ENCODE data around the gene NFX1.

DNA sequence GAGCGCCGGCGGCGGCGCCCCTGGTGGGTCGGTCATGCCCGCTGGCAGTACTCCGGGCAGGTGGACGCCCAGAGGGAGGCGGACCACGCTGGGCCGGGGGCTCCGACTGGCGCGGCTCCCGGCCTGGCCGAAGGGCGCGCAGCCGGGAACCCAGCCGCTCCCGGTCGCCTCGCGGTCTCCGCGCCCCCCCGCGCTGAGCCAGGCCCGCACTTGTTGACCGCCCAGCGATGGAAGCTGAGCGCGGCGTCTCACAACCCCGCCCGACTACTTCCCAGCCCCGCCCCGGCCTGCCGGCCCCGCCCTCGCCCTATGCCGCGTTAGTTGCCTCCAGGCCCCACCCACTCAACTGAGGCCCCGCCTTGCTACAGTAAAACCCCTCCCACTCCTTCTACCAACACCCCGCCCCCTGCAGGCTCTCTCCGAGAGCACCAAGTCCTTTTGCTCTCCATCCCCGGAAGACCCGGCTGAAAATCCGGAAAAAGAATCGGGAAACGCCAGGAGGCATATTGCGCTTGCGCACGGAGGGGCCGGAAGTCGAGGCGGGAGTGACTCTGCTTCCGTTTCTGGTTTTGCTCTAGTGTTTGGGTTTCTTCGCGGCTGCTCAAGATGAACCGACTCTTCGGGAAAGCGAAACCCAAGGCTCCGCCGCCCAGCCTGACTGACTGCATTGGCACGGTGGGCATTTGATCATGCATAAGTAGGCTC, 25.7 kb upstream of the NFX1 start, which contains the start of the genes BAG1 and CHMP5:
- TF ChIP-seq, protein P1, sequence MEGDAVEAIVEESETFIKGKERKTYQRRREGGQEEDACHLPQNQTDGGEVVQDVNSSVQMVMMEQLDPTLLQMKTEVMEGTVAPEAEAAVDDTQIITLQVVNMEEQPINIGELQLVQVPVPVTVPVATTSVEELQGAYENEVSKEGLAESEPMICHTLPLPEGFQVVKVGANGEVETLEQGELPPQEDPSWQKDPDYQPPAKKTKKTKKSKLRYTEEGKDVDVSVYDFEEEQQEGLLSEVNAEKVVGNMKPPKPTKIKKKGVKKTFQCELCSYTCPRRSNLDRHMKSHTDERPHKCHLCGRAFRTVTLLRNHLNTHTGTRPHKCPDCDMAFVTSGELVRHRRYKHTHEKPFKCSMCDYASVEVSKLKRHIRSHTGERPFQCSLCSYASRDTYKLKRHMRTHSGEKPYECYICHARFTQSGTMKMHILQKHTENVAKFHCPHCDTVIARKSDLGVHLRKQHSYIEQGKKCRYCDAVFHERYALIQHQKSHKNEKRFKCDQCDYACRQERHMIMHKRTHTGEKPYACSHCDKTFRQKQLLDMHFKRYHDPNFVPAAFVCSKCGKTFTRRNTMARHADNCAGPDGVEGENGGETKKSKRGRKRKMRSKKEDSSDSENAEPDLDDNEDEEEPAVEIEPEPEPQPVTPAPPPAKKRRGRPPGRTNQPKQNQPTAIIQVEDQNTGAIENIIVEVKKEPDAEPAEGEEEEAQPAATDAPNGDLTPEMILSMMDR (IDR thresholded peaks at IDR 0.05), result peak; percentile 29 to 47 (median 32)
- TF ChIP-seq POLR2AphosphoS5 (IDR thresholded peaks at IDR 0.05), result peak; percentile 88 to 96
- TF ChIP-seq POLR2A (IDR thresholded peaks at IDR 0.05; ENCODE audit: low read depth), result peak; percentile 21

Data from esophagus muscularis mucosa (tissue), 3 donors.